ENCODE data around the gene CIZ1.
"Not testable (repeated sequence)": the region's sequence is repeated elsewhere in the genome, so short reads cannot be mapped to it uniquely, and the experiment has no call there.

Gene CIZ1

GRCh38 chr9:128190013-128190412 is 1.4 kb downstream of the CIZ1 start:
- DNase-seq (ENCODE audit: low read depth): no peak

- DNase-seq (ENCODE audit: low read depth): no peak
These were observed 3.2 kb downstream of the CIZ1 start for GRCh38 chr9:128188209-128188608.

- DNase-seq (ENCODE audit: low read depth): no peak
These were observed 4.0 kb downstream of the CIZ1 start for GRCh38 chr9:128187361-128187760.

- no peak for DNase-seq (ENCODE audit: low read depth)
These were observed 5.1 kb downstream of the CIZ1 start for GRCh38 chr9:128185979-128186965.

- DNase-seq (ENCODE audit: low read depth): no peak
These were observed 8.3 kb downstream of the CIZ1 start for GRCh38 chr9:128182893-128183588.

- not testable (repeated sequence) for DNase-seq (ENCODE audit: low read depth)
These were observed 9.9 kb downstream of the CIZ1 start for GRCh38 chr9:128181480-128181879.

- DNase-seq (ENCODE audit: low read depth): no peak
These were observed 10.9 kb downstream of the CIZ1 start for GRCh38 chr9:128180447-128180846.

- DNase-seq (ENCODE audit: low read depth): no peak
These were observed 11.4 kb downstream of the CIZ1 start for GRCh38 chr9:128180001-128180400.

GRCh38 chr9:128178806-128179431 is 12.5 kb downstream of the CIZ1 start:
- DNase-seq (ENCODE audit: low read depth): no peak

- no peak for DNase-seq (ENCODE audit: low read depth)
These were observed 15.6 kb downstream of the CIZ1 start for GRCh38 chr9:128175726-128176125.

- no peak for DNase-seq (ENCODE audit: low read depth)
These were observed 16.2 kb downstream of the CIZ1 start for GRCh38 chr9:128175102-128175563.

- no peak for DNase-seq (ENCODE audit: low read depth)
These were observed 17.3 kb downstream of the CIZ1 start for GRCh38 chr9:128174062-128174461.

GRCh38 chr9:128169925-128170324 is 21.4 kb downstream of the CIZ1 start:
- no peak for DNase-seq (ENCODE audit: low read depth)

GRCh38 chr9:128169492-128169891 is 21.9 kb downstream of the CIZ1 start:
- DNase-seq (ENCODE audit: low read depth): no peak

GRCh38 chr9:128168731-128169308 is 22.6 kb downstream of the CIZ1 start:
- DNase-seq (ENCODE audit: low read depth): no peak

GRCh38 chr9:128167209-128167608 is 24.2 kb downstream of the CIZ1 start:
- DNase-seq (ENCODE audit: low read depth): no peak

GRCh38 chr9:128166169-128166568 is 25.2 kb downstream of the CIZ1 start:
- no peak for DNase-seq (ENCODE audit: low read depth)

GRCh38 chr9:128164307-128164885 is 27.0 kb downstream of the CIZ1 start:
- no peak for DNase-seq (ENCODE audit: low read depth)

- DNase-seq (ENCODE audit: low read depth): no peak
These were observed 27.7 kb downstream of the CIZ1 start for GRCh38 chr9:128163523-128164306.

- no peak for DNase-seq (ENCODE audit: low read depth)
These were observed 28.3 kb downstream of the CIZ1 start for GRCh38 chr9:128163027-128163515.
